ENCODE data around the gene DYRK1A.

The DYRK1A gene

DNA sequence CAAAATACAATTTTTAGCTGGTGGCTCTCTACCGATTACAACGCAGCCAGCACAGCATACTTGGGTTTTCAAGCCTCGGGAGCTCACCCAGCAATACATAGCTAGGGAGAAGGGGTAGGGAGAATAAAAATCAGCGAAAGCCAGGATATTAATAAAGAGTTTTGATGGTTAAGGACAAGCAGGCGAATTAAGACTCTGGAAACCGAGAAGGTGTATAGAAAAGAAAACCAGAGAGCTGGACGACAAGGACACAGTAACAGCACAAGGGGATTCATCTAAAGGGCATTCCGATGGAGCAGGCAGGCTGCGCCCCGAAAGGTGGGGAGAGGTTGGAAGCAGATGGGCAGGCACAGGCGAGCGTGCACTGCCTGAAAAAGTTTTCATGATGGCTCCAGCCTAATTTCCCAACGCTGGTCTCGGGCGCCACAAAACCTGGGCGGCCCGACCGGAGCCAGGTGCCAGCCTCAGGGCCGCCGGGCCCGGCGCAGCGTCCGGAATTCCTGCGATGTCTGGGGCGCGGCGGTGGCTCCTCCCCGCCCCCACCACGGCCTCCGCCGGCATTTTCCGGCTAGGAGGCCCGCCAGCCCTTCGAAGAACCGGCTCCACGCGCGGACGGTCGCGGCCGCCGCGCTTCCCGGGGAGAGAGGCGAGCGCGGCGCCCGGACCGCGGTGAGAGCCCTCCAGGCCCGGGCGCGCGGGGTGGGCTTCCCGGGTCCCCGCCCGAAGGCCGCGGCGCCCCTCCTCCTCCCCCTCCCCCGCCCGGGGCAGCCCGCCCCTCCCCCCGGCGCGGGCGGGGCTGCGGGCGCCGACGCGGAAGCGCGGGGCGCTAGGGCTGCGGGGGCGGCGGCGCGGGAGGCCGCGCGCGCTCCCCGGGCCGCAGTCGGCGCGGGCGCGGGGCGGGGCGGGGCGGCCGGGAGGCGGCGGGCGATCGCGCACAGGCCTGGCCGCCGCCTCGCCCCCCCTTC, 774 bp upstream of the DYRK1A start:
- no peak for DNase-seq (ENCODE audit: low read depth, low spot score)

GRCh38 chr21:37367336-37367702, 746 bp downstream of the DYRK1A start:
- no peak for DNase-seq (ENCODE audit: low read depth, low spot score)

GRCh38 chr21:37367703-37368540, 1.3 kb downstream of the DYRK1A start:
- DNase-seq (ENCODE audit: low read depth, low spot score) = no peak

- DNase-seq (ENCODE audit: low read depth, low spot score) = no peak
These were observed 2.1 kb downstream of the DYRK1A start for GRCh38 chr21:37368541-37369279.

- no peak for DNase-seq (ENCODE audit: low read depth, low spot score)
These were observed 2.8 kb downstream of the DYRK1A start for GRCh38 chr21:37369307-37369854.

- no peak for DNase-seq (ENCODE audit: low read depth, low spot score)
These were observed 3.8 kb downstream of the DYRK1A start for GRCh38 chr21:37370152-37371040.

- DNase-seq (ENCODE audit: low read depth, low spot score) = no peak
These were observed 4.4 kb downstream of the DYRK1A start for GRCh38 chr21:37371041-37371397.

DNA sequence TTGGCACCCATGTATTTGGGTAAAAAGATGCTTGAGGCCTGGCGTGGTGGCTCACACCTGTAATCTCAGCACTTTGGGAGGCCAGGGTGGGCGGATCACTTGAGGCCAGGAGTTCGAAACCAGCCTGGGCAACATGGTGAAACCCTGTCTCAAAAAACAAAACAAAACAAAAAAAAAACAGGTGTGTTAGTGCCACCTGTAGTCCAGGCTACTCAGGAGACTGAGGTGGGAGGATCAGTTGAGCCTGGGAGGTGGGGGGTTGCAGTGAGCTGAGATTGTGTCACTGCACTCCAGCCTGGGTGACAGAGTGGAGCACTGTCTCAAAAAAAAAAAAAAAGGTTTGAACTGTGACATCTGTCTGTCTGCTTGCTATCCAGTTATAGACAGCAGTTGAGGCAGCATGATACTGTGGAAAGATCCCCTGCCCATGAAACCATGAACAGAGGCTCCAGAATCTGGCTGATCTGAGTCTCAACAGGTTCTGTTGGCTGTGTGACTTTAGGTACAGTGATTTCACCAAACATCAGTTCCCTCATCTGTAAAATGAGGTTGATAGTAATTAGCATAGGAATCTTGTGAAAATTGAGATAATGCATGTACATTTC, 5.7 kb downstream of the DYRK1A start:
- DNase-seq (ENCODE audit: low read depth, low spot score) = no peak

DNA sequence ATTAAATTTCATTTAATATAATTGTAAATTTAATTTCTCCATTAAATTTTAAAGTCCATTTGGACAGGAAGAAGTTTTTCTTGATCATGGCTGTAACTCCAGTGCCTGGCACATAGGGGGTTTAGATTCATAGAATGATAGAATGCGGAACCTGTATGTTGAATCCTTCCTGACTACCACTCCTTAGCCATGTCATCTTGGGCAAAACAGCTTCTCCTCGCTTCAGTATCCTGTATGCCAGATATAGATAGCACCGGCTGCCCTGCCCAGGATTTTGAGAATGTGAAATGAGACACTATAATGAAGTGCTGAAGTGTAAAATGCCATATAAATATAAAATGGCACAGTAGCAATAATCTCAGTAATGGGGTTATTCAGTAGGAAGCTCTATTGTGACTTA, 6.4 kb downstream of the DYRK1A start:
- no peak for DNase-seq (ENCODE audit: low read depth, low spot score)

DNA sequence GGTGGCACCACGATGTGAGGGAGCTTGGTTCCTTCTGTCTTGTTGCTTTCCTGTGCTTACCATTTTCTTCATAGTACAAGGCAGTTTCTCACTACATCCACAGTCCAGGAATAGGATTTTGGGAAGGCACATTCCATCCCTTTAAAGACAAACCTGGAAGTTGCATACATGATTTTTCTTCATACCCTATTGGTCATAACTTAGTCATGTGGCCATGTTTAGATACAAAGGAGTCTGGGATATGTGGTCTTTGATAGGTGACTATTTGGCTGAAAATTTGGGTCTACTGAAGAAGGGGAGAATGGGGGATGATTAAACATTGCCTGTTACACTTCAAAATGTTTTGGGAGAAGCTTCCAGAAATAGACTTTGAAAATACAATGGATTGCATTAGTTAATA, 7.0 kb downstream of the DYRK1A start:
- DNase-seq (ENCODE audit: low read depth, low spot score) = no peak

DNA sequence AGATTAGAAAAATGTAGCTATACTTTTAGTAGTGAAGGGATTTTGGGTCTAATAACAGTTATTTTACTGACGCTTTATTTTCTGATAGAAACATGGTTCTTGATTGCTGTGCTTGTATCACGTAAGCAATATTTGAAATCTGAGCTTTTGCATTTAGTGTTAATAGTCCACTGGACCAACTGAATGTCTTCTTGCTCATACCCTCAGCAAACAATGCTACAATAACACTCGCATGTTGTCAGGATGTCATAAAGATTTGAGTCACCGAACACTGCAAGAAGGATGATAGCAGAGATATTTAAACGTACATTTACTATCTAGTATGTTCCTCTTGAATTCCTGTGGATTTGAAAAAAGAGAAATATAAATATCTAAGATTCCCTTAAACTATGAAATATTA, 7.5 kb downstream of the DYRK1A start:
- DNase-seq (ENCODE audit: low read depth, low spot score) = no peak

GRCh38 chr21:37375866-37376574, 9.4 kb downstream of the DYRK1A start:
- no peak for DNase-seq (ENCODE audit: low read depth, low spot score)

GRCh38 chr21:37378700-37379139, 12.1 kb downstream of the DYRK1A start:
- DNase-seq (ENCODE audit: low read depth, low spot score) = no peak

DNA sequence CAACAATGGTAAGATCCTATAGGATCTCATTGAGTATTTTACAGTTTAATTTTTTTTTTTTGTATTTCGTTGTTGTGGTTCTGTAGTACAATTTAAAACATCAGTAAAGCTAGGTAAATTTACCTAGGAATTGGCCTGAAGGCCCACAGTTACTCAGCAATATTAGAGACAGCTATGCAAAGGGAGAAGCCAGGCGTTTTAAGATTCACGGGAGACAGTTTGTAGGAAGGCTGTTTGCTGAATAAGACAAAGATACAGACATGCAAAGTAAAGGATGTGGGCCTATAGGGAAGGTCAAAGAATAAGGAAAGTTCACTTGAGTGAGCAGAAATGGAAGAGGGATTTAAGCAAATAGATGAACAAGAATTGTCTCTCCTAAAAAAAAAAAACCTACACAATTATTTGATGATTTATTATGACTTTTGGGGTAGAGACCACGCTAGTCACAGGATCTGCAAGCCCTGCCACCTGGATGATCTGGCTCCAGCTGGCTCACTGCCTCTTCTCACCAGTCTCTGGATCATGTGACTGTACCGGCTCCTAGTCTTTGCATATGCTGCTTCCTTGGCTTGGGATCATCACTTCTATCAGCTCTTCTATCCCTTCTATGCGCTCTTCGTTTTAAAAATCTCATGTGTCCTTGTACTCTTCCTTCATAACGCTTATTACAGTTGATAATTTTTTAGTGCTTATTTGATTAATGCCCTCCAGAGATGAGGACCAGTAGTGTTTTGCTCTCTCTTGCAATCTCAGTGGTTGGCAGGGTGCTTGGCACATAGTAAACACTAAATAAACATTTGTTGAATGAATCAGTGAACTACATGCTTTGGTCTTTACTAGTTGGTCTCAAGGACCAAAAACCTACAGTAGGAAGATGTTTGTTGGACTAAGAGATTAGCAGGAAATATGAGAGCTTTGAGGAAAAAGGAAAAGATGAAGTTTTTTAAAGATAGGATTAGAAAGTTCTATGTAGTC, 14.1 kb downstream of the DYRK1A start:
- no peak for DNase-seq (ENCODE audit: low read depth, low spot score)

DNA sequence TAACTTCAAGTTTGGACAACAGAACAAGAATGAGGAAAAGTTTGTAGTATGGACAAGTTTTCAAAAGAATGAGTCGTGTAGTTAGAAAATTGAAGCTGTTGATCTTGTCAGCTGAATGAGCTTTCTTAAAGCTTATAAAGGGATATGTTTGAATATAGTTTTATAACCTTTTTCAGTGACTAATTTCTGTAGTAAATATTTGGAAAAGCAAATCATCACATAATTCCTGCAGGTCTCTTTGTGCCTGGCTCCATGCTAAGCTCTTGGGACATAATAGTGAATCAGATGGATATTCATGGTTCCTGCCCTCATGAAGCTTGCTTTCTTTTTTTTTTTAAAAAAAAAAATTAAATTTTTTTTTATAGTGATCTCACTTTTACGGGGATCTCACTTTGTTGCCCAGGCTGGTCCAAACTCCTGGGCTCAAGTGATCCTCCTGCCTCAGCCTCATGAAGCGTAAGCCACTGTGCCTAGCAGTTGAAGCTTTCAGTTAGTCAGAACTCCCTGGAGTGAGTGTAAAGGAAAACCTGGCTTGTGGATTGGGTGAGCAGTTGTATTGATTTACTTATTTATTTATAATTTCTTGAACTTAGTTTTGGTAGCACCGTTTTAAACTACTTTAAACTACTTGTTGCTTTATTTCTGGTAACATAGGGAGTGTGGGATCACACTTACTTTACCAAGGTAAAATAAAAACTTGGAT, 15.5 kb downstream of the DYRK1A start:
- no peak for DNase-seq (ENCODE audit: low read depth, low spot score)

DNA sequence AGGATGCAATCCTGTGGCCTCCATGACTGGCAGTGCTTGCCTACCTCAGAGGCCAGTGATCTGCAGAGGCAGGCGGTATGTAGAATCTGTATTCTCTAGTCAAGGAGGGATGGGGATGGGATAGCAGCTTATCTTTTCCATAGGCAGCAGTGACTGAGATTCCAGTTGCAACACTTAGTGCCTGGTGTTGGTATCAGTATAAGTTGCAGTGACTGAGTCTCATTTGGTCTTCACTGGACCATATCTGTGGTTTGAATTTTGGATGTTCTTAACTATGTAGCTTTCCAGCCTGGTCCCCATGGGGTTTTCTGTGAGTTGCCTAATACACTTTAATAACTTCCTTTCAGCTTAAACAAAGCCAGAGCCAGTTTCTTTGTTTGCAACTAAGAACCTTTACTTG, 16.5 kb downstream of the DYRK1A start:
- DNase-seq (ENCODE audit: low read depth, low spot score) = no peak

DNA sequence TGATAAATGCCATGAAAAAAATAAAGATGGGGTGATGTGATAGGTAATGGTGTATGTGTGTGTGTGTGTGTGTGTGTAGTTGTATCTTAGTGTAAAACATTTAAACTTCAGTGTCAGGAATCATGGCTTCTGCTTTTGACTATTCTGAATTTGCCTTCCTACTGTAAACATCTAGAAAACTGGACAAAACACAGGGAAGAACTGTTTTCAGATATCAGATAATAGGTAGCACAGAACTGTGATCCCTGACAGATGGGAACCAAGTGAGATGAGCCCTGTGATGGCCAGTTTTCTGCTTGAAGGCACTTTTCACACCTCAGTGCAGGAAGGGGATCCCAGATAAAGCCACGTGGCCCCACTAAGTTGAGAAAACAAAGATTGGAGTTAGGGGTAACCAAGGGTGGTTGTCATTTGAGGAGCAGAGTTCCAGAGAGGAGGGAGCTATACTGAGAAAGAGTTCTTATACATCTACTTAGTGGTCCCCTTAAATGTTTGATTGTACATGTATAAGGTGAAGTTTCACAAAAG, 17.3 kb downstream of the DYRK1A start:
- DNase-seq (ENCODE audit: low read depth, low spot score) = no peak

GRCh38 chr21:37384416-37384815, 17.8 kb downstream of the DYRK1A start:
- DNase-seq (ENCODE audit: low read depth, low spot score) = no peak

All from smooth muscle cell of the brain vasculature (primary cell).